Esophagus squamous epithelium (tissue), 5 donors: ENCODE data around the gene GAS2L1. TPM values are rescaled to one million over a fixed set of nuclear protein-coding genes. Genes with fewer than 3 reads are reported as not detected.

Experiments used
- DNase-seq: peaks from one replicate; lab custom pipeline; 2025; lab: John Stamatoyannopoulos, UW
- H3K27ac ChIP-seq, 4 donors: fragments of 200-600 bp; sonication (generic); one replicate each; pipeline ENCODE4 v1.5.1; 2016 to 2019; ENCODE audit warnings: mild to moderate bottlenecking in 1 of 4
- H3K27me3 ChIP-seq, 4 donors: fragments of 200-600 bp; sonication (generic); 1 replicate in 3 of 4; 2 replicates in 1 of 4; pipeline versions ENCODE4 v1.5.1 to v1.6.0; 2017 to 2021; ENCODE audit warnings: antibody characterized with exemption in 1 of 4
- H3K36me3 ChIP-seq, 3 donors: fragments of 200-600 bp; sonication (generic); one replicate each; pipeline ENCODE4 v1.5.1; 2016 to 2019
- H3K4me1 ChIP-seq, 3 donors: fragments of 200-600 bp; sonication (generic); one replicate each; pipeline ENCODE4 v1.5.1; 2017 to 2019
- H3K4me3 ChIP-seq, 4 donors: fragments of 200-600 bp; sonication (generic); 1 replicate in 3 of 4; 2 replicates in 1 of 4; pipeline ENCODE4 v1.5.1; 2016 to 2019; ENCODE audit warnings: mild to moderate bottlenecking in 2 of 4, moderate library complexity in 1 of 4
- H3K9me3 ChIP-seq, 3 donors: fragments of 200-600 bp; sonication (generic); one replicate each; pipeline ENCODE4 v1.5.1; 2016 to 2019
- CTCF ChIP-seq, 6 experiments: fragments of 450-650 bp in 4 of 6; fragments of 200-600 bp in 2 of 6; sonication (generic) in 2 of 6; IDR thresholded peaks; one replicate each; pipeline ENCODE4 v1.5.1; 2016 to 2019; ENCODE audit warnings: antibody characterized with exemption in 6 of 6, mild to moderate bottlenecking in 4 of 6, moderate library complexity in 4 of 6
- POLR2A ChIP-seq, 4 donors: fragments of 450-650 bp; IDR thresholded peaks; one replicate each; pipeline ENCODE4 v1.6.1; 2017; ENCODE audit warnings: antibody characterized with exemption in 4 of 4, mild to moderate bottlenecking in 4 of 4, moderate library complexity in 3 of 4
- WGBS, 2 donors: methylation state at CpG; one replicate each; pipeline ENCODE4 v1.1.5; 2018; 5-methylcytosine and 5-hydroxymethylcytosine counted together
- intact Hi-C: fragments of 100-400 bp; cut with DNase I; formaldehyde crosslinking; loops from one replicate; pipeline ENCODE4 v1.15.0; 2022
- total RNA-seq, 4 donors: library from RNA; depleted of rRNA; stranded (reverse); fragments of >200 nt; gene quantifications; one replicate each; pipeline ENCODE4 v1.1.0, GENCODE V29; 2016
- donor health status: DM: yes; HTN: yes; CAD: no.

Gene GAS2L1
- total RNA-seq, 4 donors from 2014 or later: 26.9 to 52.1 (median 36.9) TPM

GRCh38 chr22:29328566-29329500 is 22.4 kb downstream of the GAS2L1 start:
- DNase-seq: no peak
- peaks cover 42 to 78% (median 54%) of the 10 kb centered on the region in 3 donors for H3K36me3 ChIP-seq
- intact Hi-C loops: no loop called here

GRCh38 chr22:29329581-29329980 is 23.1 kb downstream of the GAS2L1 start:
- 88 to 90% methylated on average over 5 to 9 of the region's 11 CpGs for WGBS, 2 donors
- DNase-seq: no peak
- H3K4me3 ChIP-seq: no peak overlapping the region
- no peak overlapping the region for H3K27ac ChIP-seq
- no peaks in the 10 kb centered on the region for H3K9me3 ChIP-seq
- TF ChIP-seq CTCF (IDR thresholded peaks at IDR 0.05) (no peak), POLR2A (IDR thresholded peaks at IDR 0.05) (no peak)
- intact Hi-C loops: no loop called here
- peaks cover 42 to 85% (median 62%) of the 10 kb centered on the region in 3 donors for H3K36me3 ChIP-seq
- H3K27me3 ChIP-seq: no peaks in the 10 kb centered on the region
- peaks cover 0 to 12% (median 3%) of the 10 kb centered on the region in 3 donors for H3K4me1 ChIP-seq

More at GRCh38 chr22:29328566-29329500, 22.4 kb downstream of the GAS2L1 start:
- Histone ChIP-seq H3K27me3 (no peaks in the 10 kb centered on the region), H3K4me1 (peaks cover 0 to 12% (median 3%) of the 10 kb centered on the region in 3 donors), H3K27ac (no peak overlapping the region), H3K9me3 (no peaks in the 10 kb centered on the region), H3K4me3 (no peak overlapping the region)
- TF ChIP-seq POLR2A (IDR thresholded peaks at IDR 0.05) (no peak), CTCF (IDR thresholded peaks at IDR 0.05) (no peak)
- WGBS, 2 donors: 83 to 88% methylated on average over 16 to 26 of the region's 34 CpGs

- H3K27ac ChIP-seq: no peak overlapping the region
- H3K9me3 ChIP-seq: no peaks in the 10 kb centered on the region
- intact Hi-C loops: no loop called here
- H3K4me3 ChIP-seq: no peak overlapping the region
- no peak for DNase-seq
- WGBS, 2 donors: 96% methylated on average over 4 of the region's 19 CpGs; no CpG with 5 or more reads in 1 of the 2 donors
- no peaks in the 10 kb centered on the region for H3K27me3 ChIP-seq
- TF ChIP-seq CTCF (IDR thresholded peaks at IDR 0.05): no peak
- TF ChIP-seq POLR2A (IDR thresholded peaks at IDR 0.05): no peak
- peaks cover 0 to 12% (median 3%) of the 10 kb centered on the region in 3 donors for H3K4me1 ChIP-seq
- H3K36me3 ChIP-seq: peaks cover 42 to 92% (median 69%) of the 10 kb centered on the region in 3 donors
Observed at GRCh38 chr22:29330291-29330690, 23.8 kb downstream of the GAS2L1 start.

GRCh38 chr22:29330753-29331152 is 24.3 kb downstream of the GAS2L1 start:
- intact Hi-C loops: no loop called here
- Histone ChIP-seq H3K27ac (no peak overlapping the region), H3K36me3 (peaks cover 42 to 97% (median 73%) of the 10 kb centered on the region in 3 donors), H3K4me1 (peaks cover 0 to 12% (median 3%) of the 10 kb centered on the region in 3 donors), H3K4me3 (no peak overlapping the region), H3K9me3 (no peaks in the 10 kb centered on the region), H3K27me3 (no peaks in the 10 kb centered on the region)
- no peak for DNase-seq
- TF ChIP-seq POLR2A (IDR thresholded peaks at IDR 0.05): no peak
- WGBS, 2 donors: 67 to 87% methylated on average over 7 to 9 of the region's 9 CpGs

- no peak for TF ChIP-seq CTCF (IDR thresholded peaks at IDR 0.05)
- no peak for TF ChIP-seq POLR2A (IDR thresholded peaks at IDR 0.05)
- no peak overlapping the region for H3K27ac ChIP-seq
Observed at GRCh38 chr22:29331213-29331612, 24.8 kb downstream of the GAS2L1 start.

More at GRCh38 chr22:29331213-29331612, 24.8 kb downstream of the GAS2L1 start:
- no peaks in the 10 kb centered on the region for H3K9me3 ChIP-seq
- DNase-seq: no peak
- peaks cover 0 to 13% (median 3%) of the 10 kb centered on the region in 3 donors for H3K4me1 ChIP-seq
- intact Hi-C loops: no loop called here
- 87 to 96% methylated on average over 3 to 7 of the region's 8 CpGs for WGBS, 2 donors
- H3K27me3 ChIP-seq: no peaks in the 10 kb centered on the region
- H3K4me3 ChIP-seq: no peak overlapping the region
- peaks cover 42 to 100% (median 74%) of the 10 kb centered on the region in 3 donors for H3K36me3 ChIP-seq
